Heart left ventricle (tissue), 13 donors: ENCODE results near the gene FILIP1.

Experiments
- CTCF ChIP-seq, 12 donors: fragments of 200-600 bp; sonication (generic) in 4 of 12; IDR thresholded peaks; one replicate each; pipeline versions ENCODE4 v1.5.0 to v1.8.0; 2018 to 2022; ENCODE audit warnings: antibody characterized with exemption in 12 of 12, mild to moderate bottlenecking in 5 of 12
- POLR2A ChIP-seq, 2 donors: fragments of 450-650 bp; IDR thresholded peaks; one replicate each; pipeline ENCODE4 v1.6.1; 2017; ENCODE audit warnings: antibody characterized with exemption in 2 of 2, mild to moderate bottlenecking in 2 of 2, moderate library complexity in 2 of 2
- donor health status: ischemic (EF 13 %, LVEDD 7.1; RV severe dilation, severe dysfunction).
- donor health status: DM: no; HTN: yes; CAD: no.
- donor health status: DM: no; HTN: no; CAD: no.
- donor health status: ischemic (EF 25% LVEDD 6.9; RV normal size, moderate dysfunction).
- donor health status: ischemic (EF 25% LVEDD 5.7; RV mildly dilated, moderate dysfunction).
- donor health status: ischemic (EF 35%, LVEDD 5.7; RV mildly dilated, moderate dysfunction).
- donor health status: nonischemic (EF 11% LVEDD 7.7; RV severe dilation, severe dysfunction).
- donor health status: DM: yes; HTN: yes; CAD: no.
- donor health status: PGD.
- donor health status: ischemic (EF 29% LVEDD 5.4; RV normal size, mild dysfunction).
- donor health status: nonischemic (EF 23%, LVEDD 6.1; RV moderate dilation, normal function).

- TF ChIP-seq CTCF (IDR thresholded peaks at IDR 0.05): no peak
- TF ChIP-seq POLR2A (IDR thresholded peaks at IDR 0.05): no peak
Measured at GRCh38 chr6:75481936-75482593, 11.5 kb downstream of the FILIP1 start.
